Body of pancreas (tissue), 4 donors: ENCODE measurements around the gene NFRKB. TPM values are rescaled to one million over a fixed set of nuclear protein-coding genes. Genes with fewer than 3 reads are reported as not detected.

Experiments
- ATAC-seq: fragments of 150-250 bp; one replicate; pipeline ENCODE4 v1.9.1; 2016
- DNase-seq, 4 donors: peaks; one replicate each; pipeline ENCODE4 v3.0.0-alpha.2; 2019
- H3K27ac ChIP-seq, 4 donors: fragments of 200-600 bp; sonication (generic); 1 replicate in 3 of 4; 2 replicates in 1 of 4; pipeline versions ENCODE4 v1.5.1 to v1.6.1; 2016 to 2019; ENCODE audit warnings: mild to moderate bottlenecking in 1 of 4, mixed read lengths in 1 of 4, moderate library complexity in 1 of 4
- H3K27me3 ChIP-seq, 2 donors: fragments of 200-600 bp; sonication (generic); one replicate each; pipeline ENCODE4 v1.6.0; 2016; ENCODE audit warnings: mild to moderate bottlenecking in 1 of 2
- H3K36me3 ChIP-seq, 2 donors: fragments of 200-600 bp; sonication (generic); replicated peaks in 1 of 2; 2 replicates each; pipeline ENCODE4 v1.5.1; 2016; ENCODE audit warnings: low read depth in 2 of 2; ENCODE audit not compliant: insufficient read depth in 1 of 2
- H3K4me1 ChIP-seq: fragments of 200-600 bp; sonication (generic); one replicate; pipeline ENCODE4 v1.6.0; 2016
- H3K4me3 ChIP-seq, 2 donors: fragments of 200-600 bp; sonication (generic); 1 replicate in 1 of 2; 2 replicates in 1 of 2; pipeline ENCODE4 v1.5.1; 2016 to 2019
- H3K9me3 ChIP-seq, 3 donors: fragments of 200-600 bp; sonication (generic); 1 replicate in 2 of 3; 2 replicates in 1 of 3; pipeline ENCODE4 v1.5.1; 2016
- POLR2A ChIP-seq, 3 donors: fragments of 450-650 bp; IDR thresholded peaks; one replicate each; pipeline ENCODE4 v1.6.1; 2016; ENCODE audit warnings: antibody characterized with exemption in 3 of 3, mild to moderate bottlenecking in 2 of 3
- WGBS, 2 donors: methylation state at CpG; one replicate each; pipeline ENCODE4 v1.1.5; 2017; 5-methylcytosine and 5-hydroxymethylcytosine counted together
- intact Hi-C: fragments of 100-400 bp; cut with DNase I; formaldehyde crosslinking; loops from one replicate; pipeline ENCODE4 v1.15.1; 2023
- total RNA-seq, 2 donors: library from RNA; depleted of rRNA; stranded (reverse); fragments of >200 nt; gene quantifications; one replicate each; pipeline ENCODE4 v1.1.0, GENCODE V29; 2016
- TF ChIP-seq, protein P1 (sequence below), 7 experiments: fragments of 450-650 bp in 4 of 7; fragments of 200-600 bp in 3 of 7; sonication (generic) in 3 of 7; IDR thresholded peaks; one replicate each; pipeline ENCODE4 v1.5.1; 2016 to 2019; ENCODE audit warnings: antibody characterized with exemption in 7 of 7

NFRKB gene
- total RNA-seq, 2 donors from 2014 or later, result 29.8 to 31.6 TPM

GRCh38 chr11:129894278-129895125 lies 876 bp downstream of the NFRKB start:
- intact Hi-C loops, result no loop called here
- 14 to 16% methylated on average over 13 of the region's 13 CpGs for WGBS, 2 donors
- no peak for DNase-seq
- H3K27me3 ChIP-seq, result no peaks in the 10 kb centered on the region
- peak overlapping the region; percentile 75 to 78 (median 76) for H3K27ac ChIP-seq
- TF ChIP-seq POLR2A (IDR thresholded peaks at IDR 0.05), result no peak
- TF ChIP-seq, protein P1, sequence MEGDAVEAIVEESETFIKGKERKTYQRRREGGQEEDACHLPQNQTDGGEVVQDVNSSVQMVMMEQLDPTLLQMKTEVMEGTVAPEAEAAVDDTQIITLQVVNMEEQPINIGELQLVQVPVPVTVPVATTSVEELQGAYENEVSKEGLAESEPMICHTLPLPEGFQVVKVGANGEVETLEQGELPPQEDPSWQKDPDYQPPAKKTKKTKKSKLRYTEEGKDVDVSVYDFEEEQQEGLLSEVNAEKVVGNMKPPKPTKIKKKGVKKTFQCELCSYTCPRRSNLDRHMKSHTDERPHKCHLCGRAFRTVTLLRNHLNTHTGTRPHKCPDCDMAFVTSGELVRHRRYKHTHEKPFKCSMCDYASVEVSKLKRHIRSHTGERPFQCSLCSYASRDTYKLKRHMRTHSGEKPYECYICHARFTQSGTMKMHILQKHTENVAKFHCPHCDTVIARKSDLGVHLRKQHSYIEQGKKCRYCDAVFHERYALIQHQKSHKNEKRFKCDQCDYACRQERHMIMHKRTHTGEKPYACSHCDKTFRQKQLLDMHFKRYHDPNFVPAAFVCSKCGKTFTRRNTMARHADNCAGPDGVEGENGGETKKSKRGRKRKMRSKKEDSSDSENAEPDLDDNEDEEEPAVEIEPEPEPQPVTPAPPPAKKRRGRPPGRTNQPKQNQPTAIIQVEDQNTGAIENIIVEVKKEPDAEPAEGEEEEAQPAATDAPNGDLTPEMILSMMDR (IDR thresholded peaks at IDR 0.05), result no peak
- ATAC-seq, result no peak
- H3K9me3 ChIP-seq, result no peaks in the 10 kb centered on the region
- peak overlapping the region; percentile 79 to 88 for H3K4me3 ChIP-seq
- H3K4me1 ChIP-seq, result peaks cover 11% of the 10 kb centered on the region
- peaks cover 0 to 8% of the 10 kb centered on the region in 2 donors for H3K36me3 ChIP-seq

DNA sequence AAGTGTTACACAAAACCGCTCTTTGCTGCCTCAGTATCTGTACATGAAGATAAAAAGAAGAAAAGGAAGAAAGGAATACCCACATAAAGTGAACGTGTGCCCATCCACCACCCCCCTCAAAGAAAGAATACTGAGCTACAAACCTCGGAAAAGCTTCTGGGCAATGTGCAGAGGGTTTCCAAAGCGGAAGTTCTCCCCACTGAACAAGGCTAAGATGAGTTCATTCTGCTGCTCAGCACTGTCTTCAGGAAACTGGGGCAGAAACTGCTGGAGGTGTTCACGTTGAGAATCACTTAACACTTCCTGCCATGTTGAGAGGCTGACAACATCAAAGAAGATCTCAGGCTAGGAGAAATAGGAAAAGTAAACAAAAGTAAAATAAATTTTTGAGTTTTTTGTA lies 6.9 kb downstream of the NFRKB start:
- DNase-seq (no peak), ATAC-seq (no peak)
- Histone ChIP-seq H3K9me3 (no peaks in the 10 kb centered on the region), H3K27ac (no peak overlapping the region), H3K4me1 (no peaks in the 10 kb centered on the region), H3K27me3 (no peaks in the 10 kb centered on the region), H3K36me3 (peaks cover 24 to 42% of the 10 kb centered on the region in 2 donors), H3K4me3 (no peak overlapping the region)
- WGBS, 2 donors, result 88% methylated on average over 5 of the region's 5 CpGs
- intact Hi-C loops, result no loop called here
- no peak for TF ChIP-seq POLR2A (IDR thresholded peaks at IDR 0.05)
- TF ChIP-seq, protein P1 (IDR thresholded peaks at IDR 0.05), result no peak

DNA sequence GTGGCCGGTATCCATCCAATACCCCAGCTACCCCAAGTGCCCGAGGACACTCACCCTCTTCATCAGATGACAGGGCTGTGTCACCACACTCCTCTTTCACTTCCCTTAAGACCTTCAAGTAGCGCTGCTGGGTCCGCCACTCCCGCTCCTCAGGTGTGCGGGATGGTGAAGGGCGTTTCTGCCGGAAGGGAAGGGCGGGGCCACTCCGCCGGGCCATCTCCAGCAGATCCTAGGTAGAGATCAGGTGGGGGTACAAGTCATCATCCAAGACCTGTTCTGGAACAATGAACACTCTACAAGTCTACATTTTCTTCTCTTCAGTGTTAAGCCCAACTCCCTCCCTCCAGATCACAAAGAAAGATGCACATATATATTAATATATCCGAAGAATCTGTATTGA lies 10.0 kb downstream of the NFRKB start:
- no peak for DNase-seq
- peaks cover 30 to 54% of the 10 kb centered on the region in 2 donors for H3K36me3 ChIP-seq
- intact Hi-C loops, result no loop called here

DNA sequence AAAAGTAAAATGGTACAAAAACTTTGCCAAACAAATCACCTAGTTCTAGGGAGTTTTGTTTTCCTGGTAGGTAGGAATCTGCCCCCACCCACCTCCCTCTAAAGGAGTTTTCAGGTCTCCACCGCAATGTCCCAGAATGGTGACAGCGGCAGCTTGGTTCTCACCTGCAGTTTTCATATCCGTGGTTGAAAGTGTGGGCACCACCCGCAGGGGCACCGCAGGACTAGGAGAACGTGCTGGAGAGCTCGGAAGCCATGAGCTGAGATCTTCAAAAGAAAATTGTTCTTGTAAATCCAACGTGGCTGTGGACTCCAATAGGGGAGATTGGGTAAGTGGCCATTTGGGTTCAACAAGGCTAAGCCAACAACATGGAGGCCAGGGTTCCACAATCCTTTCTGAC lies 10.8 kb downstream of the NFRKB start:
- WGBS, 2 donors, result 84 to 88% methylated on average over 8 of the region's 8 CpGs
- Histone ChIP-seq H3K9me3 (no peaks in the 10 kb centered on the region), H3K4me3 (no peak overlapping the region), H3K27ac (no peak overlapping the region), H3K36me3 (peaks cover 30 to 55% of the 10 kb centered on the region in 2 donors), H3K27me3 (no peaks in the 10 kb centered on the region), H3K4me1 (no peaks in the 10 kb centered on the region)
- intact Hi-C loops, result no loop called here
- ATAC-seq, result no peak
- TF ChIP-seq POLR2A (IDR thresholded peaks at IDR 0.05), result no peak
- TF ChIP-seq, protein P1 (IDR thresholded peaks at IDR 0.05), result no peak
- no peak for DNase-seq

More for the DNA sequence above, 10.0 kb downstream of the NFRKB start:
- Histone ChIP-seq H3K4me3 (no peak overlapping the region), H3K4me1 (no peaks in the 10 kb centered on the region), H3K9me3 (no peaks in the 10 kb centered on the region), H3K27ac (no peak overlapping the region), H3K27me3 (no peaks in the 10 kb centered on the region)
- ATAC-seq, result no peak
- 98 to 99% methylated on average over 11 to 12 of the region's 12 CpGs for WGBS, 2 donors
- no peak for TF ChIP-seq POLR2A (IDR thresholded peaks at IDR 0.05)
- TF ChIP-seq, protein P1 (IDR thresholded peaks at IDR 0.05), result no peak
